NCI-H510A (cell line): ENCODE results near the gene CNOT8.
"Not testable (repeated sequence)": the region's sequence is repeated elsewhere in the genome, so short reads cannot be mapped to it uniquely, and the experiment has no call there.

ENCODE experiments used
- DNase-seq: peaks from one replicate; lab custom pipeline; 2025; lab: John Stamatoyannopoulos, UW

CNOT8 gene

DNA sequence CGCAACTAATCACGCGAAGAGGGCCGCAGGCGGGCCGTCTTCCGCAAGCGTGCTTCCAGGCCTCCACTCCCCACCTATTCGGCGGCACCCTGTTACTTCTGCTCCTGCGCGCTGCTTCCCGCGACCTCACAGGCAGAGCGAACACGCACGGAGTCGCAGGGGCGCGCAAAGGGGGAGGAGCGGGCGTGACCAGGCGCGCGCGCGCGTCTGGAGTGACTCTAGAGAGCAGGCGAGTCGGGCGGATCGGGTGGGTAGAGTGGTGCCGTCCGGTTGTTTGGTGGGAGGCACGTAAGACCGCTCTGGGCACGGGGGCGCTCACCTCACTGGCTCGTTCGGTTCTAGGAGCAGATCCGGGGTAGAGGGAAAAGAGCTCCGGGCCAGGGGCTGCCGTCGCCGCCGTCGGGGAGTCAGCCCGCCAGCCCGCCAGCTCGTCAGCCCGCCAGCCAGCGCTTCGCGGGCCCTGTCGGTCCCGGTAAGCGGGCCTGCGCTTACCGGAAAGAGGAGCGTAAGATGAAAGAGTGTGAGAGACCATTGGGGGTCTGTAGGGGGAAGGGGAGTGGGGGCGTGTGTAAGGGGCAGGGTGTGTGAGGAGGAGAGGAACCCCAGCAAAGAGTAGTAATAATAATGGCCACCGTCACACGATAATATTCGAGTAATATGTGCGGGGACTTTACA lies at the start of gene CNOT8:
TSS of gene CNOT8 (plus strand) at position 331 of the 675 bp plus-strand sequence. CDS start 4,652 bp downstream, outside the sequence.
- DNase-seq: peak; percentile 93

DNA sequence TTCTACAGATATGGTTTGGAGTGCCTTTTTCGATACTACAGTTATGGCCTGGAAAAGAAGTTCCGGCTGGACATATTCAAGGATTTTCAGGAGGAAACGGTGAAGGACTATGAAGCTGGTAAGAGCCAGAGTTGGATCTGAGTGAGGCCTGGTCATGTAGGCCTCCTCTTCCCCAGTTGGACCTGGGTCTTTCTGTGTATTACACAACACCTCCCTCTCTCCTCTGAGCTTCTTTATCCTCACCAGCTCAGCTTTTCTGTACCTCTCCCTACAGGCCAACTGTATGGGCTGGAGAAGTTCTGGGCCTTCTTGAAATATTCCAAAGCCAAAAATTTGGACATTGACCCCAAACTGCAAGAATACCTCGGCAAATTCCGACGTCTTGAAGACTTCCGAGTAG lies 47.2 kb upstream of the CNOT8 start:
- DNase-seq: no peak

DNA sequence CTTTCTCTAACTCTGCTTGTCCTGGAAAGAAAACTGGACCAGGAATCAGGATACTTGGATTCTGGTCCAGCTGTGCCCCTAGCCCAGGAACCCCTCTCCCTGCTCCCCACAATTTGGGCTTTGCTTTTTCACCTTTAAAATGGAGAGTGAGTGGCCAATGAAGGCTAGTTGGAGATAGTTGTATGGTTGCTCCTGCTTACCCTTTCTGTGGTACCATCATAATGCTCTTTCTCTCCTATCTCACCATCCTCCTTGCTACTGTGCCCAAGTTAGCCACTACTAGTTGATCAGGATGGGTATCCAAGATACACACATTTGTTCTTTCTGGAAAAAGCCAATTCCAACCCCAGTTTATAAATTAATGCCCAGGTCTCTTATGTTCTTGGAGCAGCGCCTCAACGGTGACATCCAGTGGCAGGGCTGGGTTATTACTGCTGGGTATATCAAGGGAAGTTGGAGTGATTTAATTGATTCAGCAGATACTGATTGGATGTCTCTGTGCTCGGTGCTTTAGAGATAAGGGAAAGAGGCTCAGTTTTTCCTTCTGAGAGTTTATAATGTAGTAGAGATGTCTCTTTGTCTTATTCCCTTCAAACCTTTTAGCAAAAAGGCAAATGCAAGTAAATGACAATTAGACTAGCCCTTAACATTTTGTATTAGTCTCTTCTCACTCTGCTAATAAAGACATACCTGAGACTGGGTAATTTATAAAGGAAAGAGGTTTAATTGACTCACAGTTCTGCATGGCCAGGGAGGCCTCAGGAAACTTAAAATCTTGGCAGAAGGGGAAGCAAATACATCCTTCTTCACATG lies 46.6 kb upstream of the CNOT8 start:
- no peak for DNase-seq

DNA sequence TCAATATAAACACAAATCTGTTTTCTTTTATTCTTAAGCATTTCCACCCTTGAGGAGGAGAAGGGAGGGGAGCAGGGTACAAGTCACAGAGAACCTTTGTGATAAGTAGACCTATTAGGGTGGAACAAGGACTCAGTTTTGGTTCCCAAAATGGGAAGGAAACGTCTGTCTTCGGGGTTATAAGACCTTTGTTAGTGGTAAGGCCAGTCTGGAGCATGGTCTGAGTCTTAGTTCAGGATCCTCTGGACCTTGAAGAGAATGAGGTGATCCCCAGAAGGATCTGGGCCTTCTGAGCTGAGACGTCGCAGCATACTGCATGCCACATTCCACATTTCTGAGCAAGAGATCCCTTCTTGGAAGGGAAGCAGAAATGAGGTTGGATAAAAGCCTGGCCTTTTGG lies 45.3 kb upstream of the CNOT8 start:
- DNase-seq: no peak

DNA sequence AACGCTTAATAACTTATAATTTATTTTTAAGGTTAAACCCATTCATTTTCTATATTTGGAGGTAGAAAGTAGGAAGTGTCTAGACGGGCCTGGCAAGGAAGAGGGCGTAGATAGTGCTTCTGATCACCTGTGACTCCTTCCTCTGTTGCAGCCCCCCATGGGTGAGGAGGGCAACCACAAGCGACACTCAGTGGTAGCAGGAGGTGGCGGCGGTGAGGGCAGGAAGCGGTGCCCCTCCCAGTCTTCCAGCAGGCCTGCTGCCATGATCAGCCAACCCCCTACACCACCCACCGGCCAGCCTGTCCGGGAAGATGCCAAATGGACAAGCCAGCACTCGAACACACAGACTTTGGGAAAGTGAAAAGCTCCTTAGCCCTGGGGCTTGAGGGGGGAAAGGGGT lies 44.7 kb upstream of the CNOT8 start:
- DNase-seq: no peak

DNA sequence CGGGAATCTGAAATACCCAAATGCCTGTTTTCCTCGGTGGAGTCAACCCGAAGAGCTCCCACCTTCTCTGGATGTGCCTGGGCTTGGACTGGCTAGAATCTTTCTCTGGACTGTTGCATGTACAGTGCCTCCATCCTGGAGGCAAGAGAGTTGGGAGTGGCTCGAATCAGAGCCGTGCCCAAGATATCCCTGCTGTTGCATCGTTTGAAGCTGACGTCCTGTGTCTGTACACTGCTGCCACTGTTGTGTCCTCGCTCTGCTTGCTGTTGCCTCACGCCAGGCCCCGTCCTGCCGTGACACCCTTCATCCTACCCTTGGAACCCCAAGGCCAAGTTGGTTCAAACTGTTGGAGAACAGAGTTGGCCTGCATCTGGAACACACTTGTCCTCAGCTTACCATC lies 43.4 kb upstream of the CNOT8 start:
- DNase-seq: no peak

DNA sequence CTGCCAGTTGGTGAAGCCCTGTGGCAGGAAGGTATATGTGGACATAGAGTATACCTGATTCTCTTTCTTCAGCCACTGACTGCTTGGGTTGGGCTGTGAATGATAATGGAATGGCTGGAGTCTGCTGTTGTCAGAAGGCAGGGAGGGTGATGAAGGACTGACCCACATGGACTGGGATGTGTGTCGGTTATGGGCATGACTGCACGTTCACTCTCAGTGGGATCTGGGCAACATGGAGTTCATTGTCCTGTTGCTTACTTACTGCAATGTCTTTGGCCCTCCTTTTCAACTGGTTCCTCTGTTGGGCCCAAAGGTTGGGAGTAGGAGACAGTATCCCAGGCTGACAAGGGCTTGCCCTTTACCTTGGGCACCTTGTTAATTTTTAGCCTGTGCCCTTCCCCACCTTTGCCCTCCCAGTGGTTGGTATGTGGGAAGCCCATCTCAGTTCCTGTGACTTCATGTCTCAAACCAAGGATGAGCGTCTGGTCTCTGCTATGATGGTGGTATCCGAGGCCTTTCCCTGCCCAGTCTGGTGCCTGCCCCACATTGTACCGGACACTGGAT lies 42.7 kb upstream of the CNOT8 start:
- DNase-seq: no peak

DNA sequence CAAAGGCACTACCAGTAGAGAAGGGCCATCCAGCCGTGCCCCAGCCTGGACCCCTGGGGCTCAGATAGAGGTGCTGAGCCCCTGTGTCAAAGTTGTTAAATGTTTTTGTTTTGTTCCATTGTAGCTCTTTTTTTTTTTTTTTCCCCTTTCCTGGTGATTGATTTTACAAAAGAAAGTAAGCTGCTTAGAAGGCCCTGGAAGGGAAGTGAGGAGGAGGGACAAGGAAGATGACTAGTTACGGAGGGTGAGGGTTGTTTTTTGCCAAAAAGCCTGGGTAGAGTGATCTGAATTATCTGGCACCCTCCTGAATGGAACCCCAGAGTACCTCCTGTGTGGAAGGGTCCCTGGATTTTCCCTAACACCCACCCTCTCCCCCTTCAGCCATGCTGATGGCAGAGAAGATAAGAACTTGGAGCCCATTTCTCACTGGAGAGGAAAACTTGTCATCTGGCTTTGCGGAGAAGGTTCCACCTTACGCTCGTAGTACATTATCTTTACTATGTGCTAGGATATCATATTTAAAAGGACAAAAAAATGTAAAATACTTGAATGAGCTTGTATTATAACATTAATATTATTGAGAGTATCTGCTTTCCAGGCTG lies 41.4 kb upstream of the CNOT8 start:
- no peak for DNase-seq

DNA sequence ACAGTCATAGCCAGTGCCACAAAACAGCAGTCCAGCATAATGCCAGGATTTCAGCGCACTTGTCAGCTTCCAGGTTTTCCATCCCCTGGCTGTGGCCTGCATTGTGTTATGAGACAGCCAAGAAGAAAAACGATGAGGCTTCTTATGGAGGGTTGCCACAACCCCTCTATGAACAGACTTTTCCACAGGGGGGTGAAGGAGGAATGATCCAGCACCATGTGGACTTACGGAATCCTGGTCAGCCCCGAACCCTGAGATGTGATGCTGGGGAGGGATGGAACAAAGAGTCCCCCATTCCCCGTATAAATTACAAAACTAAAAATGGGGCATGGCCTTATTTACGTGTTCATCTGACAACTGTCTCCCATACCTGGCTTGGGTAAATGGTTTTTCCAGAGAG lies 40.6 kb upstream of the CNOT8 start:
- DNase-seq: no peak

DNA sequence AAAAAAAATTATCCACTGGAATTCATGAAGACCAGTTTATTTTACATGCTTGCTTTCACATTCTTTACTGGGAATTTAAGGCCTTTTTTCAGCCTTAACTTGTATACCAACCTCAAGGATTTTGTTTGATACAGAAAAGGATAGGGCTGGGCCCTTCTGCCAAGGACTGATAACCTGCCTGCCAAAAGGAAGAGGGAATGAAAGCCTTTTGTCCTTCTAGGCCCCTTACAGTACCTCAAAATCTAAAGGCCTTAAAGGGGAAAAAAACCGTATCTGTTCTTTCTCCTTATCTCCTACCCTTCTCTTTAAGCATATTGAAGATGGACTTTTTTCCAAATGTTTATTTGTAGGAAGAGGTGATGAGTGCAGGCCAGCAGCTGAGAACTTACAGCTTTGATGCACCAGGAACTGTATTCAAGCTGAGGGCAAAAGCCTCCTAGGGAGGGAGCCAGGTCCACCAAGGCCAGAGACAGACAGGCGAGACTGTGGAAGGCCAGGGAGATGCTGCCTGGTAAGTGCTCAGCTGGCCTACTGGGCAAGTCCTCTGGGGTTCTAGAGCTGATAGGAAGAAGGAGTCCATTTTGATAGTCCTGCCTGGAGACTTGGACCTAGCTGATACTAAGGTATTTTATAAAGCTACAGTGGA lies 39.8 kb upstream of the CNOT8 start:
- DNase-seq: no peak

DNA sequence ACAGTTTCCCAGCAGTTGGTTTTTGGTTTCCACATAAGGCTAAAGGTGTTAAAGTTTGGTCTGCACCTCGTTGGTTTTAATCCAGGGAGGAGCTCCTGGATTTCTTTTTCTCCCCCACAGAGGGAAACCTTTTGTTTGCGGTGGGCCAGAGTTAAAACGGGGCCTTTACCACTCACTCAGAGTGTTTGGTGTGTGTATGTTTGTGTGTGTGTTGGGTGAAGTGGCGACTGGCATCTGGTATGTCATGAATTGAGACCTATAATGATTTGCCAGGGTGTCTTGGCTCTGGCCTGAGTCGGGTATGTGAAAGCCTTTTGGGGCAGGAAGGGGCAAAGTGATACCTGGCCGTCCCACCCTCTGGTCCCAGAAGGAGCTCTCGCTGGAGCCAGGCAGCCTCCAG lies 38.9 kb upstream of the CNOT8 start:
- no peak for DNase-seq

DNA sequence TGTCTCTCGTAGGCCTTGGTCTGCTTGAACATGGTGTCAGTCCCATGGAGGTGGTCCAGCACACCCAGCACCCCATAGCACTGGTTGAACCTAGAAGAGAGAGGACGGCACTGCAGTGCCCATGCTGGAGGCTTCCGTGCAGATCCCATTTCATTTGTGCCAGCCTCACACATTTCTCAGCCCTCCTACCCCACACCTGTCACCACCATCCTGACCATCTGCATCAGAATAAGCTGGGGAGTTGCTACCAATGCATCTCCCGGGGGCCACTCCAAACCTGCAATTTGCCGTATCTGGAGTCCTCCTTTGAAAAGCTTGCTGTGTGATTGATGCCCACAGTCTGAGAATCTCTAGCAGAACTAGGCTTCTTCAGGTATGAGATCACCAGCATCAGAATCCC lies 38.0 kb upstream of the CNOT8 start:
- DNase-seq: no peak

DNA sequence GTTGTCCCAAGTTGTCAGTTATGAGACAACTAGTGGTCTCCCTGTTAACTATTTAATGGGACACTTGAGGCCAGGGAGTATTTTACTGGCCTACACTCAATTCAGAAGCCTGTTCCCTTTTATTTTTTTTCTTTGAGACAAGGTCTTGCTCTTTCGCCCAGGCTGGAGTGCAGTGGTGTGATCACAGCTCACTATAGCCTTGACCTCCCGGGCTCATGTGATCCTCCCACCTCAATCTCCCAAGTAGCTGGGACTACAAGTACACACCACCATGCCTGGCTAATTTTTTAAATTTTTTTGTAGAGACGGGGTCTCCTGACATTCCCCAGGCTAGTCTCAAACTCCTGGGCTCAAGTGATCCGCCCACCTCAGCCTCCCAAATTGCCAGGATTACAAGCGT lies 35.5 kb upstream of the CNOT8 start:
- DNase-seq: not testable (repeated sequence)

DNA sequence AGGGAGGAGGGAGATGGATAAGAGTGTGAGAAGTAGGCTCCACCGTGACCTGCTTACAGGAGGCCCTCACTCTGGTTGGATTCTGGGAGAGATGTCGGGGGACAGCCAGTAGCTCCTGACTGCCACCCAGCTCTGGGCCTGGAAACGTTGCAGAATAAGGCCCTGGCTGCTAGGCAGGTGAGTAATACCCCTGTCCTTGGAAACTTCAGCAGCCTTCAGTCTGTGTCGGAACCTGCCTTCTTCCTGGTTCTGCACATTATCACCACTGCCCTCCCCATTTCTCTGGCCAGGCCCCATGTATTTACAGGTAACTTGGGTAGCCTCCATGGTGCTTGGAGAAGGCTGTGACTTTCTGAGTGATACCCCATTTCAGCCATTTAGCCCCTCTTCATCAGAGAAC lies 34.8 kb upstream of the CNOT8 start:
- no peak for DNase-seq

DNA sequence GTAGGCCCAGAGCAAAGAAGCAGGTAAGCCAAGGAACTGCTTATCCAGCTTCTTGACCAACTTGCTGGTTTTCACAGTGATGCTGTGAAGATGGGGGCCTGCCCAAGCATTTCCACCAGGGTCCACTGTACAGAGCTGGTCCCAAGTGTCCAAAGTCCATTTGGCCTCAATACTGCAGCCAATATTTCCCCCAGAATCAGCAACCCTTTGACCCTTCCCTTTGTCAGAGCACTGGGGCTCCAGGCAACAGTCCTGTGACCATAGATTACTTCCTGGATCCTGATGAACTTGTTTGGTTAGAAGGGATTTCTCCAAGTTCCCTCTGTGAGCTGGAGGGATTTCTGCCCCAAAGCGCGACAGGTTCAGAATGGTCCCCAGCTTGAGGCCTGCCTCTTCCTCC lies 34.4 kb upstream of the CNOT8 start:
- no peak for DNase-seq

DNA sequence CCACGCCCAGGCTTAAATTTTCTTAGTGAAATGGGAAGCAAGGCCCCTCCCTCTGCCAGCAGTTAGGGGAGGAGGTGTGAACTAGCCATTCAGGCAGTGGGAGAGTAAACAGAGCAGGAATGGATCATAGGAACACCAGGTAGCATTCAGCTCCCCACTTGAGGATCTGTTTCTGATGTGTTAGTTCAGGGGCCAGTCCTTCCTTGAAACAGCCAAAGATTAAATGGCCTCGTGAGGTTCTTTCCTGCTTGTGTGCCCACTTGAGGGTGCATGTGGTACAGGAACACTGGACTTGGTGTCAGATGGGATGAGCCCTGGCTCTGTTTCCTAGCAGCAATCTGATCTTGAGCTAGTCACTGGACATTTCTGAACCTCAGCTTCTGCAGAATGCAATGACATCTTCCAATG lies 29.2 kb upstream of the CNOT8 start:
- no peak for DNase-seq

DNA sequence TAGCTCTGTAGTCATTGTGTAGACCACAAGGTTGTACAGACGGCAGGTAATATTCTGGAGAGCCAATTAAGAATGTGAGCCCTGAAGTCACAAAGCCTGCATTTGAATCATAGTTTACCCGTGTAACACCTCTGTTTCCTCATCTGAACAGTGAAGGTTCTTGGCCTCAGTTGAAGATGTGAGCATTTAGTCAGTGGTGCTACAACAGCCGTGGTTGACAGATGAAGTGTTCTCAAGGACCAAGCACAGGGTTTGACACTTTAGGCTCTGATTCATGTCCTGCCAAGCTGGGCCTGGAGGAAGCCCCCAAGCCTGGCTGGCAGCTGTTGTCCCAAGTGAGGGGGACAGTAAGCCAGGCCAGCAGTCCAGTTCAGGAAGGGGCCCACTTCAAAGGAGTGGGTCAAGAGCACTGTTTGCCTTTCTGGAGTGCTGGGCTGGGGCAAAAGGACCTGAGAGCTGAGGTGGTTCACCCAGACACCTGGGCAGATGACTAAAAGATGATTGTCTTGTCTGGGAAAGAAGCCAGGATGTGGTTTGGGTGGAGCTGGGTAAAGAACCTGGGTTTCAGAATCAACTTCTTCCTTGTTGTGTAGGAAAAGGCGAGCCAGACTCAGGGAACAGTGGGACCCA lies 28.7 kb upstream of the CNOT8 start:
- no peak for DNase-seq

DNA sequence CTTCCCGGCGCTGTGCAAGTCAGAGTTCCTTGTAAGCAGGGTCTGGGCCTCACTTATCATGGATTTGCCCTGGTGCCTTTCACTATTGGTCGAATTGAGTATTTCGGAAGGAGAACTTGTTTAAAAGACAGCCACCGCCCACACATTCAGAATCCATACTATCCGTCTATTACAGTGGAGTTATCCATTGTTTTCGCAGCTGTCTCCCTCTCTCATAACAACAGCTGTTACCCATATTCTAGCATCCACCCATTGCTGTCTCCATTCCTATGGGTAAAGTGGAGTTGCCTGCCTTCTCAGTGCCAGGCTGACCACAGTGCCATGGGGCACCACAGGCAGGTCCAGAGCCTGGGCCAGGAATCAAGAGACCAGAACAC lies 28.2 kb upstream of the CNOT8 start:
- DNase-seq: no peak

DNA sequence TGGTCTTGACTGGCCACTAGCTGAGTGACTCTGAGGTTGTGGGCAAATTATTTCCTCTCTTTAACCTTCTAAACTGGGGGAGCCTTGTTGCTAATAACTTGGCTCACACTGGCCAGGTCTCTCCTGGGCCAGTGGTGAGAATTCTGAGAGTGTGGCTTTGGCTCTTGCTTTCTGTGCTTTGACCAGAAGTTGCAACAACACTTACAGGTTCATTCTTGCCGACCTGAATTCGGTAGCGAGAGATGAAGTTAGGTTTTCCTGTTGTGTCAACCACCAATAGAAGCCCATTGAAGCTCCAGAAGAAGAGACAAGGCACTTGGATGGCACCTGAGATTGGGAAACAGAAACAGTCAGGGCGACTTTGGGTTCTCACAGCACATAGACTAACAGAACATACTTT lies 27.8 kb upstream of the CNOT8 start:
- DNase-seq: no peak

DNA sequence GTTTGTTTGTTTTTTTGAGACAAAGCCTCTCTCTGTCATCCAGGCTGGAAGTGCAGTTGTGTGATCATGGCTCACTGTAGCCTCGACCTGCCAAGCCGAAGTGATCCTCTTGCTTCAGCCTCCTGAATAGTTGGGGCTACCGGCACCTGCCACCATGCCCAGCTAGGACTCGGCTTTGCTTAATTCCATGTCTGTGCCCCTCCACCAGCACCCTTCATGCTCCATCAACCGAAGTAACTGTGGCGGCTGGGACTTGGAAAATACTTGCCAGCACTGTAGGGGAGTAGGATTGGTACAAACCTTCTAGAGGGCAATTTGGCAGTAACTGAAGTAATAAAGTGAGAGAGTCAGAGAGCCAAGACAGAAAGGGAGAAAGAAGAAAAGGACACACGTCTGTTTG lies 27.0 kb upstream of the CNOT8 start:
- DNase-seq: no peak

DNA sequence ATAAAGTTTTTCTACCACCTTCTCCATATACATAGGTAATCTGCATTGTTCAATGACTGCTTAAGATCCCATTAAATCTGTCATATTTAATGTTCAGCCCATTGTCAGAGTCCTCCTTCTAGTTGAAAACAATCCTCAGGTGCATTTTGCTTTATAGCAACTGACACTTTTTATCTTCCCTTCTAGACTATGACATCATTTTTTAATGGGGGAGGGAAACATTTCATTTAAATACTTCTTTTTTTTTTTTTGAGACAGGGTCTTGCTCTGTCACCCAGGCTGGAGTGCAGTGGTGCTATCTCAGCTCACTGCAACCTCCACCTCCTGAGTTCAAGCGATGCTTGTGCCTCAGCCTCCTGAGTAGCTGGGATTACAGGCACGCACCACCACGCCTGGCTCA lies 25.6 kb upstream of the CNOT8 start:
- not testable (repeated sequence) for DNase-seq

DNA sequence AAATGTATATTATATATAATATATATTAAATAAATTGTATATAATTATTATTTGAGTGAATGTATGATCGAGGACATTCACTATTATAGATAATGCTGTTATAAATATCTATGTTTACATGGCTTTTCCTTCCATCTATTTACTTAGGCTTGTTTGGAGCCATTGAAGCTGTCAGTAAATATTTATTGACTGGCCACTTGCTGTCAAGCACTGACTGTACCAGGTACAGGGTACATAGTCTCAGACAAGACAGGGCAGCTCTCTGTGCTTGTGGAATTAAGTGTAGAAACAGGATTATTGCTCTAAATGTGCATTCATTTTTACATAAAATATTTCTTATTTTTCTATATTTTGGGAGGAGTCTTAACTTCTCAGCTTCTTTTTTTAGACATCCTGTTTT lies 24.4 kb upstream of the CNOT8 start:
- no peak for DNase-seq
